OCI-LY7 (cell line): ENCODE measurements around the gene CHST5.
"Not testable (repeated sequence)": the region's sequence is repeated elsewhere in the genome, so short reads cannot be mapped to it uniquely, and the experiment has no call there.

Source experiments
- EZH2phosphoT487 ChIP-seq: fragments of 200-600 bp; sonication (generic); IDR thresholded peaks from 2 replicates; pipeline ENCODE4 v1.6.1; 2018; ENCODE audit warnings: low read depth, borderline replicate concordance, mild to moderate bottlenecking, mixed run types, antibody characterized with exemption, low read length, moderate library complexity, mixed read lengths
- TF ChIP-seq, protein P1 (sequence below): fragments of 200-600 bp; sonication (generic); conservative IDR thresholded peaks from 2 replicates; pipeline ENCODE4 v1.5.1; 2014; ENCODE audit warnings: mild to moderate bottlenecking, antibody characterized with exemption, low read length, moderate library complexity, mixed read lengths

DNA sequence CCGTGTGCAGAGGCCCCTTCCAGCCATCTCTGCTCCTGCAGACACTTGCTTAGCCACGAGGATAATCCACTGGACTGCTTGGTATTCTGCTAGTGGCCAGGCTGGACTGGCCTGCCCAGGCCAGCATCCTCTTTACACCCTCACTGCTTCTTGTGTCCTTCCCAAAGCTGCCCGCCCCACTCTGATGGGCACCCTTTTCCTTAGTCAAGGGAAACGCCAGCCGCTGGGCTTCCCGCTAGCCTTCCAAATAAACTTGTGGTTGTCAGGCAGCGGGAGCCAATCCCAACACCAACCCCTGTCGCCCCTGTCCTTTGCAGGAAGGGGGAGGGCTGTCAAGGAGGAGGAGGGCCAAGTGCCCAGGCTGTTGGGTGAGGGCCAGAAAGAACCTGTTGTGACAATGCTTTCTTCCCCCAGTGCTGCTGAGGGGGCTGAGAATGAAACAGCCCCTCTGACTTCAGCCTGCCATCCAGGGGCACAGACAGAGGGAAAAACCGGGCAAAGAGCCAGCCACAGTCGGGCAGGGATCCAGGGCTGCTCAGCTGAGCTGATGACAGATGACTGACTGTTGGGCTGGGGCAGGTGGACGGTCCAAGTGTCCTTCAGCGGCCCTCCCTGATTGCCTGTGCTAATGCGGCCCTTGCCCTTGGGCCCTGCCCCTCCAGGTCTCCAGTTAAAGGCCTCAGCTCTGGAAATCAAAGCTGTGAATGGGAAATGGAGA lies 37.1 kb downstream of the CHST5 start:
- TF ChIP-seq, protein P1, sequence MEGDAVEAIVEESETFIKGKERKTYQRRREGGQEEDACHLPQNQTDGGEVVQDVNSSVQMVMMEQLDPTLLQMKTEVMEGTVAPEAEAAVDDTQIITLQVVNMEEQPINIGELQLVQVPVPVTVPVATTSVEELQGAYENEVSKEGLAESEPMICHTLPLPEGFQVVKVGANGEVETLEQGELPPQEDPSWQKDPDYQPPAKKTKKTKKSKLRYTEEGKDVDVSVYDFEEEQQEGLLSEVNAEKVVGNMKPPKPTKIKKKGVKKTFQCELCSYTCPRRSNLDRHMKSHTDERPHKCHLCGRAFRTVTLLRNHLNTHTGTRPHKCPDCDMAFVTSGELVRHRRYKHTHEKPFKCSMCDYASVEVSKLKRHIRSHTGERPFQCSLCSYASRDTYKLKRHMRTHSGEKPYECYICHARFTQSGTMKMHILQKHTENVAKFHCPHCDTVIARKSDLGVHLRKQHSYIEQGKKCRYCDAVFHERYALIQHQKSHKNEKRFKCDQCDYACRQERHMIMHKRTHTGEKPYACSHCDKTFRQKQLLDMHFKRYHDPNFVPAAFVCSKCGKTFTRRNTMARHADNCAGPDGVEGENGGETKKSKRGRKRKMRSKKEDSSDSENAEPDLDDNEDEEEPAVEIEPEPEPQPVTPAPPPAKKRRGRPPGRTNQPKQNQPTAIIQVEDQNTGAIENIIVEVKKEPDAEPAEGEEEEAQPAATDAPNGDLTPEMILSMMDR, result not testable (repeated sequence)
- not testable (repeated sequence) for TF ChIP-seq EZH2phosphoT487
